ENCODE results near the gene SDHA.

- TF ChIP-seq JUNB (IDR thresholded peaks at IDR 0.05) (no peak), POLR2A (IDR thresholded peaks at IDR 0.05; ENCODE audit: low read length) (no peak), POLR2AphosphoS2 (conservative IDR thresholded peaks at IDR 0.05; ENCODE audit: low read length) (no peak), HDAC2 (IDR thresholded peaks at IDR 0.05) (no peak), SMC3 (IDR thresholded peaks at IDR 0.05) (no peak)
Observed at GRCh38 chr5:192970-193831, 24.9 kb upstream of the SDHA start.
